ENCODE measurements around the gene PTRH2.

GRCh38 chr17:59649886-59650285 is 57.3 kb downstream of the PTRH2 start:
- no peak for TF ChIP-seq POLR2A (IDR thresholded peaks at IDR 0.05; ENCODE audit: low read length)
- no peak for TF ChIP-seq REST (IDR thresholded peaks at IDR 0.05)
- no peak for TF ChIP-seq CTCF (IDR thresholded peaks at IDR 0.05)
- TF ChIP-seq RAD21 (conservative IDR thresholded peaks at IDR 0.05 in 1 of 2, IDR thresholded peaks at IDR 0.05 in 1 of 2) = no peak
- TF ChIP-seq ESRRA (IDR thresholded peaks at IDR 0.05; ENCODE audit: borderline replicate concordance, low read length) = no peak
- TF ChIP-seq MAFK (IDR thresholded peaks at IDR 0.05; ENCODE audit: partially characterized antibody) = no peak
- TF ChIP-seq EP300 (IDR thresholded peaks at IDR 0.05) = no peak
- TF ChIP-seq KDM5A (IDR thresholded peaks at IDR 0.05) = no peak
- no peak for TF ChIP-seq NPAS2 (CRISPR knock-in tag; IDR thresholded peaks at IDR 0.05; ENCODE audit: borderline replicate concordance)
